ENCODE data around the gene DCUN1D2. TPM values are rescaled to one million over a fixed set of nuclear protein-coding genes. Genes with fewer than 3 reads are reported as not detected.
A peak's percentile ranks its signal among the peaks of the same experiment; 100 is the strongest.
"Not testable (repeated sequence)": the region's sequence is repeated elsewhere in the genome, so short reads cannot be mapped to it uniquely, and the experiment has no call there.

Gene DCUN1D2
- total RNA-seq, 4 donors from 2014 or later: 8.7 to 51.7 (median 18.3) TPM

GRCh38 chr13:113437408-113438010, 53.0 kb downstream of the DCUN1D2 start:
- no peak overlapping the region for H3K27ac ChIP-seq
- no peaks in the 10 kb centered on the region for H3K4me1 ChIP-seq
- DNase-seq (ENCODE audit: low spot score in 2 of 2): no peak
- H3K4me3 ChIP-seq: no peak overlapping the region
- no peaks in the 10 kb centered on the region for H3K9me3 ChIP-seq
- TF ChIP-seq POLR2AphosphoS5 (IDR thresholded peaks at IDR 0.05) (no peak), CTCF (IDR thresholded peaks at IDR 0.05) (no peak), POLR2A (IDR thresholded peaks at IDR 0.05) (no peak), EP300 (IDR thresholded peaks at IDR 0.05) (no peak)
- H3K36me3 ChIP-seq: no peaks in the 10 kb centered on the region
- WGBS: 83% methylated on average over 16 of the region's 17 CpGs
- no peaks in the 10 kb centered on the region for H3K27me3 ChIP-seq

- H3K27ac ChIP-seq; H3K4me1 ChIP-seq; H3K36me3 ChIP-seq; DNase-seq (ENCODE audit: low spot score in 2 of 2); H3K27me3 ChIP-seq; H3K4me3 ChIP-seq; H3K9me3 ChIP-seq: not testable (repeated sequence)
- WGBS: 97% methylated on average over 10 of the region's 15 CpGs
Observed at GRCh38 chr13:113436866-113437265, 53.6 kb downstream of the DCUN1D2 start.

GRCh38 chr13:113435907-113436306, 54.6 kb downstream of the DCUN1D2 start:
- not testable (repeated sequence) for H3K9me3 ChIP-seq, H3K36me3 ChIP-seq, H3K4me3 ChIP-seq, H3K27ac ChIP-seq, H3K4me1 ChIP-seq, H3K27me3 ChIP-seq
- WGBS: 90% methylated on average over 11 of the region's 15 CpGs
- DNase-seq (ENCODE audit: low spot score in 2 of 2): peak in 1 of 2 donors; percentile 63

GRCh38 chr13:113433391-113433916, 57.1 kb downstream of the DCUN1D2 start:
- no peaks in the 10 kb centered on the region for H3K27me3 ChIP-seq
- no peaks in the 10 kb centered on the region for H3K36me3 ChIP-seq
- H3K4me3 ChIP-seq: no peak overlapping the region
- TF ChIP-seq EP300 (IDR thresholded peaks at IDR 0.05) (no peak), CTCF (IDR thresholded peaks at IDR 0.05) (no peak), POLR2AphosphoS5 (IDR thresholded peaks at IDR 0.05) (no peak), POLR2A (IDR thresholded peaks at IDR 0.05) (no peak)
- H3K27ac ChIP-seq: no peak overlapping the region
- 94% methylated on average over 19 of the region's 21 CpGs for WGBS
- H3K4me1 ChIP-seq: no peaks in the 10 kb centered on the region
- H3K9me3 ChIP-seq: no peaks in the 10 kb centered on the region
- no peak for DNase-seq (ENCODE audit: low spot score in 2 of 2)

- Histone ChIP-seq H3K27ac (no peak overlapping the region), H3K9me3 (no peaks in the 10 kb centered on the region), H3K4me3 (no peak overlapping the region), H3K4me1 (no peaks in the 10 kb centered on the region), H3K36me3 (no peaks in the 10 kb centered on the region), H3K27me3 (no peaks in the 10 kb centered on the region)
- no peak for TF ChIP-seq POLR2AphosphoS5 (IDR thresholded peaks at IDR 0.05)
- no peak for TF ChIP-seq POLR2A (IDR thresholded peaks at IDR 0.05)
- TF ChIP-seq CTCF (IDR thresholded peaks at IDR 0.05): no peak
- TF ChIP-seq EP300 (IDR thresholded peaks at IDR 0.05): no peak
- DNase-seq (ENCODE audit: low spot score in 2 of 2): no peak
- WGBS: 90% methylated on average over 21 of the region's 34 CpGs
Observed at GRCh38 chr13:113432506-113433270, 57.8 kb downstream of the DCUN1D2 start.

GRCh38 chr13:113431171-113431570, 59.3 kb downstream of the DCUN1D2 start:
- Histone ChIP-seq H3K36me3 (no peaks in the 10 kb centered on the region), H3K27ac (no peak overlapping the region), H3K9me3 (no peaks in the 10 kb centered on the region), H3K4me3 (no peak overlapping the region), H3K27me3 (no peaks in the 10 kb centered on the region), H3K4me1 (no peaks in the 10 kb centered on the region)
- WGBS: 95% methylated on average over 7 of the region's 22 CpGs
- DNase-seq (ENCODE audit: low spot score in 2 of 2): no peak
- no peak for TF ChIP-seq POLR2AphosphoS5 (IDR thresholded peaks at IDR 0.05)
- no peak for TF ChIP-seq POLR2A (IDR thresholded peaks at IDR 0.05)
- no peak for TF ChIP-seq CTCF (IDR thresholded peaks at IDR 0.05)
- TF ChIP-seq EP300 (IDR thresholded peaks at IDR 0.05): no peak
